KMS-11 (cell line): ENCODE results near the gene CDC42BPB.

Experiments used
- H2AFZ ChIP-seq: fragments of 200-600 bp; sonication (generic); 2 replicates; pipeline ENCODE4 v1.6.1; 2016; ENCODE audit warnings: antibody characterized with exemption, mixed run types, low read depth
- H3K27ac ChIP-seq: fragments of 200-600 bp; sonication (generic); 2 replicates; pipeline ENCODE4 v1.6.1; 2016; ENCODE audit warnings: mild to moderate bottlenecking, mixed run types
- H3K27me3 ChIP-seq: fragments of 200-600 bp; sonication (generic); 2 replicates; pipeline ENCODE4 v1.6.1; 2017; ENCODE audit warnings: mild to moderate bottlenecking, low read depth, mixed run types, moderate library complexity; ENCODE audit not compliant: insufficient read depth
- H3K36me3 ChIP-seq: fragments of 200-600 bp; sonication (generic); 2 replicates; pipeline ENCODE4 v1.6.1; 2017; ENCODE audit warnings: mild to moderate bottlenecking, mixed run types; ENCODE audit not compliant: insufficient read depth
- H3K4me1 ChIP-seq: fragments of 200-600 bp; sonication (generic); 2 replicates; pipeline ENCODE4 v1.6.1; 2016; ENCODE audit warnings: mild to moderate bottlenecking, low read depth, mixed run types; ENCODE audit not compliant: poor library complexity, severe bottlenecking
- H3K4me2 ChIP-seq: fragments of 200-600 bp; sonication (generic); 2 replicates; pipeline ENCODE4 v1.7.0; 2016; ENCODE audit warnings: mild to moderate bottlenecking, mixed run types
- H3K4me3 ChIP-seq: fragments of 200-600 bp; sonication (generic); IDR thresholded peaks from 2 replicates; pipeline ENCODE4 v1.6.1; 2017; ENCODE audit warnings: low read depth, low read length, mixed read lengths; ENCODE audit not compliant: insufficient read depth
- H3K79me2 ChIP-seq: fragments of 200-600 bp; sonication (generic); 2 replicates; pipeline ENCODE4 v1.6.1; 2016; ENCODE audit warnings: low read depth, mixed run types; ENCODE audit not compliant: insufficient read depth
- H3K9ac ChIP-seq: fragments of 200-600 bp; sonication (generic); 2 replicates; pipeline ENCODE4 v1.6.1; 2016; ENCODE audit warnings: mild to moderate bottlenecking, mixed run types
- H4K20me1 ChIP-seq: fragments of 200-600 bp; sonication (generic); 2 replicates; pipeline ENCODE4 v1.6.1; 2016; ENCODE audit warnings: mild to moderate bottlenecking, mixed run types; ENCODE audit not compliant: insufficient read depth
- CTCF ChIP-seq: fragments of 200-600 bp; sonication (generic); conservative IDR thresholded peaks from 2 replicates; pipeline ENCODE4 v1.6.1; 2017; ENCODE audit warnings: low read depth, mild to moderate bottlenecking, antibody characterized with exemption, low read length, moderate library complexity, mixed read lengths

Gene CDC42BPB

DNA sequence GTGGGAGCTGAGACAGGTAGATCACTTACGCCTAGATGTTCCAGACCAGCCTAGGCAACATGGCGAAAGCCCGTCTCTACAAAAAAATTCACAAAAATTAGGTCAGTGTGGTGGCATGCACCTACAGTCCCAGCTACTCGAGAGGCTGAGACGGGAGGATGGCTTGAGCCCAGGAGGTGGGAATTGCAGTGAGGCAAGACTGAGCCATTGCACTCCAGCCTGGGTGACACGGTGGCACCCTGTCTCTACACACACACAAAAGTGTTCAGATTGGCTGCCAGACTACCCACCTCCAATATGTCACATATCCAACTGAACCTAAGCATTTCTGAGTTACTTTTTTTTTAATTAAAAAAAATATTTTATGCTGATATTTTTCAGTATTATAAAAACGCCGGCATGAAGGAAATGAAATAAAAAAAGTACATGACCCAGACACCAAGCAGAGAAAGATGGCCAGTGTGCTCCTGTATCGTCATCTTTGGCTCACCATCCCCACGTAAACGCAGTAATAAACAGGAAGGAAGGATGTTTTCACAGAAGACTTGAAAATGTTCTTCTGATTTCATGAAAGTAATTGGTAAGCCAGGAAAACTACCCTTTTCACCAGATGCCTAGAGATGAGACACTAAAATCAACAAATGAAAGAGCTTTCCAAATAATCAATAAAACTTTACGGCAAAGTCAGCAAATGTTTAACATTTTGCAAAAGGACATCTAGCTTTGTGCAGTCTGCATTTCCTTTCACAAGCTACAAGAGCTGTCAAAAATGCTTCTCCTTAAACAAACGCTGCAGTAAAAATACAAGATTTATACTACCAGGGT lies 26.4 kb downstream of the CDC42BPB start:
- TF ChIP-seq CTCF, result no peak
- Histone ChIP-seq H3K4me3 (no peak overlapping the region), H3K27me3 (no peaks in the 10 kb centered on the region), H2AFZ (no peak overlapping the region), H3K36me3 (no peaks in the 10 kb centered on the region), H3K9ac (no peak overlapping the region), H3K4me1 (no peaks in the 10 kb centered on the region), H3K79me2 (no peaks in the 10 kb centered on the region), H3K27ac (no peak overlapping the region), H4K20me1 (0 out of 2 replicates have a peak, but pooled peaks cover 4% of the 10 kb centered on the region), H3K4me2 (no peak overlapping the region)

- H3K4me2 ChIP-seq, result no peak overlapping the region
- no peaks in the 10 kb centered on the region for H3K79me2 ChIP-seq
- no peak overlapping the region for H3K9ac ChIP-seq
- H3K4me1 ChIP-seq, result no peaks in the 10 kb centered on the region
- no peak overlapping the region for H2AFZ ChIP-seq
- 0 out of 2 replicates have a peak, but pooled peaks cover 4% of the 10 kb centered on the region for H4K20me1 ChIP-seq
- H3K36me3 ChIP-seq, result no peaks in the 10 kb centered on the region
- no peaks in the 10 kb centered on the region for H3K27me3 ChIP-seq
- TF ChIP-seq CTCF, result no peak
- no peak overlapping the region for H3K27ac ChIP-seq
- H3K4me3 ChIP-seq, result no peak overlapping the region
These were observed 27.4 kb downstream of the CDC42BPB start for GRCh38 chr14:103029936-103030335.

GRCh38 chr14:103028772-103029171 lies 28.6 kb downstream of the CDC42BPB start:
- no peak for TF ChIP-seq CTCF
- H2AFZ ChIP-seq, result no peak overlapping the region
- H3K4me2 ChIP-seq, result no peak overlapping the region
- H3K4me1 ChIP-seq, result no peaks in the 10 kb centered on the region
- H4K20me1 ChIP-seq, result 0 out of 2 replicates have a peak, but pooled peaks cover 4% of the 10 kb centered on the region
- no peak overlapping the region for H3K27ac ChIP-seq
- H3K36me3 ChIP-seq, result no peaks in the 10 kb centered on the region
- no peaks in the 10 kb centered on the region for H3K27me3 ChIP-seq
- no peak overlapping the region for H3K9ac ChIP-seq
- H3K4me3 ChIP-seq, result no peak overlapping the region
- H3K79me2 ChIP-seq, result no peaks in the 10 kb centered on the region

DNA sequence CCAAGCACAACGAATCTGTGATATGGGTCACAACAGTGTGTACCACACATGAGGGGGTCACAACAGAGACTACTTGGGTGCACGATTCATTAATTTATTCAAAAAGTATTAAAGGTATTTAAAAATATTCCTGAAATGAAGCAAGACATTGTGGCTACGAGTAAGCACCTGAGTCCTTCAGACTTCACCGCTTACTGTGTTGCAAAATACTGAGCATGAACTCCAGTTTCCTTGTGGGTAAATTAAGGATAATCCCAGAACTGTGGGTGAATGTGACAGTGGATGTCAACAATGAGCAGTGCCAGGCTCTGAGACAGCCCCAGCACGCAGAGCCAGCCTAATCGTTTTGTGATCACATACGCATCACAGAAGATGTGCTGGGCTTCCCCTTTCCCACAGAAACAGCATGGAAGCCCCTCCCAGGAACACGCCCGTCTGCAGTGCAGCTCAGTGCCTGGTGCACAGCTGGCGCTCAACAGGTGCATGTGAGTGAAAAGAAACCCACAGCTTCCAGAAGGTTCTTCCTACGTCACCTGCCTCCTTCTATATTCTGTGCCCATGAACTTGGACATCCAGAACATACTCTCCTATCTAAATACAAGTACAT lies 29.1 kb downstream of the CDC42BPB start:
- Histone ChIP-seq H3K36me3 (no peaks in the 10 kb centered on the region), H3K4me2 (no peak overlapping the region), H3K27ac (no peak overlapping the region), H2AFZ (no peak overlapping the region), H3K79me2 (no peaks in the 10 kb centered on the region), H4K20me1 (no peaks in the 10 kb centered on the region), H3K4me3 (no peak overlapping the region), H3K4me1 (no peaks in the 10 kb centered on the region), H3K9ac (no peak overlapping the region), H3K27me3 (no peaks in the 10 kb centered on the region)
- TF ChIP-seq CTCF, result no peak
